Ishikawa (cell line): ENCODE measurements around the gene COL4A2.

Source experiments
- CEBPB ChIP-seq: IDR thresholded peaks from 2 replicates; pipeline ENCODE4 v1.6.1; 2012
- EGR1 ChIP-seq: IDR thresholded peaks from 2 replicates; pipeline ENCODE4 v1.6.1; 2012
- EP300 ChIP-seq: IDR thresholded peaks from 2 replicates; pipeline ENCODE4 v1.6.1; 2012; ENCODE audit warnings: borderline replicate concordance
- FOXM1 ChIP-seq: IDR thresholded peaks from 2 replicates; pipeline ENCODE4 v1.6.1; 2012; ENCODE audit warnings: low read depth, borderline replicate concordance
- NFIC ChIP-seq: IDR thresholded peaks from 2 replicates; pipeline ENCODE4 v1.6.1; 2012
- RAD21 ChIP-seq: IDR thresholded peaks from 2 replicates; pipeline ENCODE4 v1.6.1; 2012; ENCODE audit warnings: low read depth
- TAF1 ChIP-seq: IDR thresholded peaks from 2 replicates; pipeline ENCODE4 v1.6.1; 2012; ENCODE audit warnings: low read depth, mild to moderate bottlenecking
- TCF12 ChIP-seq: IDR thresholded peaks from 2 replicates; pipeline ENCODE4 v1.6.1; 2012; ENCODE audit warnings: low read depth
- YY1 ChIP-seq: IDR thresholded peaks from 2 replicates; pipeline ENCODE4 v1.6.1; 2012; ENCODE audit warnings: low read depth
- ZBTB7A ChIP-seq: IDR thresholded peaks from 2 replicates; pipeline ENCODE4 v1.6.1; 2012; ENCODE audit warnings: low read depth
- TF ChIP-seq, protein P1 (sequence below): IDR thresholded peaks from 2 replicates; pipeline ENCODE4 v1.6.1; 2012; ENCODE audit warnings: low read depth, mild to moderate bottlenecking
- TF ChIP-seq, protein P2 (sequence below): IDR thresholded peaks from 2 replicates; pipeline ENCODE4 v1.6.1; 2012

DNA sequence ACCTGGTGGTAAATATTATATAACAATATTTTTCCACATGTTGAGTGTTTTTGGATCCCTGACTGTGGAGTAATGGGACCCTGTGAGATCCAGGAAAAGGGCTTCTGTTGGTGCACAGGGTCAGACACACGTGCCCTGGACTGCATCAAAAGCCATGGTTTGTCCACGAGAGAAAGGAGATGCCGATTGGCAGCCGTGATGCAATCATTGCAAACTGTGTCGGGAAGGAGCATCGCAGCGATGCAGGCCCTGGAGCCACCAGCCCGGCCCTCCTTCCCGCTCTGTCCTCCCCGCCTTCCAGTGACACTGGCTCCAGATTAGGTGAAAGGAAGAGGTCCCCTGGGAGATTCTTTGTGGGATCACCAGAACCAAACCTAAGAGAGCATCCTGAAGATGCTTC, 9.1 kb downstream of the COL4A2 start:
- no peak for TF ChIP-seq FOXM1
- TF ChIP-seq TCF12: no peak
- TF ChIP-seq, protein P1, sequence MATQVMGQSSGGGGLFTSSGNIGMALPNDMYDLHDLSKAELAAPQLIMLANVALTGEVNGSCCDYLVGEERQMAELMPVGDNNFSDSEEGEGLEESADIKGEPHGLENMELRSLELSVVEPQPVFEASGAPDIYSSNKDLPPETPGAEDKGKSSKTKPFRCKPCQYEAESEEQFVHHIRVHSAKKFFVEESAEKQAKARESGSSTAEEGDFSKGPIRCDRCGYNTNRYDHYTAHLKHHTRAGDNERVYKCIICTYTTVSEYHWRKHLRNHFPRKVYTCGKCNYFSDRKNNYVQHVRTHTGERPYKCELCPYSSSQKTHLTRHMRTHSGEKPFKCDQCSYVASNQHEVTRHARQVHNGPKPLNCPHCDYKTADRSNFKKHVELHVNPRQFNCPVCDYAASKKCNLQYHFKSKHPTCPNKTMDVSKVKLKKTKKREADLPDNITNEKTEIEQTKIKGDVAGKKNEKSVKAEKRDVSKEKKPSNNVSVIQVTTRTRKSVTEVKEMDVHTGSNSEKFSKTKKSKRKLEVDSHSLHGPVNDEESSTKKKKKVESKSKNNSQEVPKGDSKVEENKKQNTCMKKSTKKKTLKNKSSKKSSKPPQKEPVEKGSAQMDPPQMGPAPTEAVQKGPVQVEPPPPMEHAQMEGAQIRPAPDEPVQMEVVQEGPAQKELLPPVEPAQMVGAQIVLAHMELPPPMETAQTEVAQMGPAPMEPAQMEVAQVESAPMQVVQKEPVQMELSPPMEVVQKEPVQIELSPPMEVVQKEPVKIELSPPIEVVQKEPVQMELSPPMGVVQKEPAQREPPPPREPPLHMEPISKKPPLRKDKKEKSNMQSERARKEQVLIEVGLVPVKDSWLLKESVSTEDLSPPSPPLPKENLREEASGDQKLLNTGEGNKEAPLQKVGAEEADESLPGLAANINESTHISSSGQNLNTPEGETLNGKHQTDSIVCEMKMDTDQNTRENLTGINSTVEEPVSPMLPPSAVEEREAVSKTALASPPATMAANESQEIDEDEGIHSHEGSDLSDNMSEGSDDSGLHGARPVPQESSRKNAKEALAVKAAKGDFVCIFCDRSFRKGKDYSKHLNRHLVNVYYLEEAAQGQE: no peak
- TF ChIP-seq EP300: no peak
- TF ChIP-seq NFIC: no peak
- TF ChIP-seq YY1: no peak
- no peak for TF ChIP-seq CEBPB
- no peak for TF ChIP-seq EGR1
- TF ChIP-seq, protein P2, sequence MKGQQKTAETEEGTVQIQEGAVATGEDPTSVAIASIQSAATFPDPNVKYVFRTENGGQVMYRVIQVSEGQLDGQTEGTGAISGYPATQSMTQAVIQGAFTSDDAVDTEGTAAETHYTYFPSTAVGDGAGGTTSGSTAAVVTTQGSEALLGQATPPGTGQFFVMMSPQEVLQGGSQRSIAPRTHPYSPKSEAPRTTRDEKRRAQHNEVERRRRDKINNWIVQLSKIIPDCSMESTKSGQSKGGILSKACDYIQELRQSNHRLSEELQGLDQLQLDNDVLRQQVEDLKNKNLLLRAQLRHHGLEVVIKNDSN: no peak
- TF ChIP-seq TAF1: no peak
- TF ChIP-seq ZBTB7A: no peak
- TF ChIP-seq RAD21: no peak
